ENCODE results near the gene SMARCC2.
"Not testable (repeated sequence)": the region's sequence is repeated elsewhere in the genome, so short reads cannot be mapped to it uniquely, and the experiment has no call there.

The SMARCC2 gene

DNA sequence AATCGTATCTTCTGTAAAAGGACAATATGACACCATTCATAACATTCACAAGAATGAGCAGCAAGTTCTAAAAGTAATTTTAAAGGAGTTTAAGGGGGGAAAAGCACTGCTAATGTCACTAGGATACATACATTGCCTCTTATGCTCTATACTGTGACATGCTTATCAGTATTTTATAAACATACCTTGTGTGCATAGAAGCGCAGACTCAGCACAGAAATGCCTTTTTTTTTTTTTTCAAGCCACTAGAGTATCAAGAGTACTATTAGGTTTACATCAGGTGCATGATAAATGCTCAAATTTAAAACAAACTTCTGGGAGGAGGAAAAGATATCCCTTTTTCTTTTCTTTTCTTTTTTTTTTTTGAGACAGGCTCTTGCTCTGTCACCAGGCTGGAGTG lies 13.6 kb upstream of the SMARCC2 start:
- TF ChIP-seq, protein P1, sequence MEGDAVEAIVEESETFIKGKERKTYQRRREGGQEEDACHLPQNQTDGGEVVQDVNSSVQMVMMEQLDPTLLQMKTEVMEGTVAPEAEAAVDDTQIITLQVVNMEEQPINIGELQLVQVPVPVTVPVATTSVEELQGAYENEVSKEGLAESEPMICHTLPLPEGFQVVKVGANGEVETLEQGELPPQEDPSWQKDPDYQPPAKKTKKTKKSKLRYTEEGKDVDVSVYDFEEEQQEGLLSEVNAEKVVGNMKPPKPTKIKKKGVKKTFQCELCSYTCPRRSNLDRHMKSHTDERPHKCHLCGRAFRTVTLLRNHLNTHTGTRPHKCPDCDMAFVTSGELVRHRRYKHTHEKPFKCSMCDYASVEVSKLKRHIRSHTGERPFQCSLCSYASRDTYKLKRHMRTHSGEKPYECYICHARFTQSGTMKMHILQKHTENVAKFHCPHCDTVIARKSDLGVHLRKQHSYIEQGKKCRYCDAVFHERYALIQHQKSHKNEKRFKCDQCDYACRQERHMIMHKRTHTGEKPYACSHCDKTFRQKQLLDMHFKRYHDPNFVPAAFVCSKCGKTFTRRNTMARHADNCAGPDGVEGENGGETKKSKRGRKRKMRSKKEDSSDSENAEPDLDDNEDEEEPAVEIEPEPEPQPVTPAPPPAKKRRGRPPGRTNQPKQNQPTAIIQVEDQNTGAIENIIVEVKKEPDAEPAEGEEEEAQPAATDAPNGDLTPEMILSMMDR (IDR thresholded peaks at IDR 0.05; ENCODE audit: low read depth, low read length) = no peak
- TF ChIP-seq EZH2phosphoT487 (IDR thresholded peaks at IDR 0.05; ENCODE audit: low read depth) = no peak
- no peak overlapping the region for H2AFZ ChIP-seq (ENCODE audit: low read depth, low read length)
- no peak overlapping the region for H3K9ac ChIP-seq (ENCODE audit: low read length)
- H3K27ac ChIP-seq (ENCODE audit: low read length) = no peak overlapping the region
- no peaks in the 10 kb centered on the region for H3K4me1 ChIP-seq (ENCODE audit: low read length)
- H3K9me3 ChIP-seq (ENCODE audit: insufficient read depth, low read length) = no peaks in the 10 kb centered on the region
- H3K36me3 ChIP-seq (replicated peaks; ENCODE audit: low read depth, low read length) = peaks cover 22% of the 10 kb centered on the region
- H4K20me1 ChIP-seq (ENCODE audit: insufficient read depth, low read length) = no peaks in the 10 kb centered on the region
- no peaks in the 10 kb centered on the region for H3K79me2 ChIP-seq (ENCODE audit: low read length)
- no peak overlapping the region for H3K4me2 ChIP-seq (ENCODE audit: low read length)
- H3K27me3 ChIP-seq (ENCODE audit: low read depth, low read length) = no peaks in the 10 kb centered on the region
- H3K4me3 ChIP-seq (ENCODE audit: low read length) = no peak overlapping the region

DNA sequence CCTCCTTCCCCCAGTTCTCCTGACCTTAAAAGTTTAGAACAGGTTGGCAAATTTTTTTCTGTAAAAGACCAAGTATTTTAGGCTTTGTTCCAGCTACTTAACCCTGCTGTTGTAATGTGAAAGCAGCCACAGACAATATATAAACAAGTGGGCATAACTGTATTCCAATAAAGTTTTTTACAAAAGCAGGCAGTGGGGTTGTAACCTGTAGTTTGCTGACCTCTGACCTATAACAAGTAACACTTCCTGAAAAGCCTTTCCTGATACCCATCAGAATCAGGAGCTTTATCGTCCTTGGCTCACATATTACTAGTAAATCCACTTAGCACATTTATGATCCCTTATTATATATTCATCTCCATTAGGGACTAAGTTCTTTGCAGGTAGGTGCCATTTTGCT lies 13.1 kb upstream of the SMARCC2 start:
- Histone ChIP-seq H3K27ac (ENCODE audit: low read length) (no peak overlapping the region), H3K9ac (ENCODE audit: low read length) (no peak overlapping the region), H3K4me2 (ENCODE audit: low read length) (no peak overlapping the region), H3K4me1 (ENCODE audit: low read length) (no peaks in the 10 kb centered on the region), H3K4me3 (ENCODE audit: low read length) (no peak overlapping the region), H3K36me3 (replicated peaks; ENCODE audit: low read depth, low read length) (peaks cover 17% of the 10 kb centered on the region), H4K20me1 (ENCODE audit: insufficient read depth, low read length) (no peaks in the 10 kb centered on the region), H3K27me3 (ENCODE audit: low read depth, low read length) (no peaks in the 10 kb centered on the region), H3K79me2 (ENCODE audit: low read length) (no peaks in the 10 kb centered on the region), H2AFZ (ENCODE audit: low read depth, low read length) (no peak overlapping the region), H3K9me3 (ENCODE audit: insufficient read depth, low read length) (no peaks in the 10 kb centered on the region)
- TF ChIP-seq, protein P1 (IDR thresholded peaks at IDR 0.05; ENCODE audit: low read depth, low read length) = no peak
- TF ChIP-seq EZH2phosphoT487 (IDR thresholded peaks at IDR 0.05; ENCODE audit: low read depth) = no peak

DNA sequence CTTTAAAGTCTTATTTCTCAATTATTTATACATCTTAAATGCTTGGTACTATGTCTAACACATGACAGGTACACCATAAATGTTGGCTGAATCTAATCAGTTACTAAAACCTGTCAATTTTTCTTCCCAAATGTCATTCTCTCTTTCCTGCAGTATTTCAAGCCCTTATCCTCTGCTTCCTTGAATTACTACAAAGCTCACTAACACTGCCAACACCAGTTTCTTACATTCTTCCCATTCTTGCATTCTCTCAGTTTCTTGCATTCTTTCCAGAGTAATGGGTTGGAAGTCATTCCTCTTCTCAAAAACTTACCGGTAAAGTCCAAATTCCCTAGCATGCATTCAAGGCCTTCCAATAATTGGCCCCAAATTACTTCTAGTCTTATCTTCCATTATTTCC lies 9.6 kb upstream of the SMARCC2 start:
- Histone ChIP-seq H3K27me3 (ENCODE audit: low read depth, low read length) (no peaks in the 10 kb centered on the region), H3K4me3 (ENCODE audit: low read length) (no peak overlapping the region), H4K20me1 (ENCODE audit: insufficient read depth, low read length) (no peaks in the 10 kb centered on the region), H3K4me1 (ENCODE audit: low read length) (no peaks in the 10 kb centered on the region), H3K27ac (ENCODE audit: low read length) (no peak overlapping the region), H3K4me2 (ENCODE audit: low read length) (no peak overlapping the region), H2AFZ (ENCODE audit: low read depth, low read length) (no peak overlapping the region), H3K9ac (ENCODE audit: low read length) (no peak overlapping the region), H3K9me3 (ENCODE audit: insufficient read depth, low read length) (no peaks in the 10 kb centered on the region), H3K79me2 (ENCODE audit: low read length) (no peaks in the 10 kb centered on the region), H3K36me3 (replicated peaks; ENCODE audit: low read depth, low read length) (no peaks in the 10 kb centered on the region)
- TF ChIP-seq, protein P1 (IDR thresholded peaks at IDR 0.05; ENCODE audit: low read depth, low read length) = no peak
- no peak for TF ChIP-seq EZH2phosphoT487 (IDR thresholded peaks at IDR 0.05; ENCODE audit: low read depth)

DNA sequence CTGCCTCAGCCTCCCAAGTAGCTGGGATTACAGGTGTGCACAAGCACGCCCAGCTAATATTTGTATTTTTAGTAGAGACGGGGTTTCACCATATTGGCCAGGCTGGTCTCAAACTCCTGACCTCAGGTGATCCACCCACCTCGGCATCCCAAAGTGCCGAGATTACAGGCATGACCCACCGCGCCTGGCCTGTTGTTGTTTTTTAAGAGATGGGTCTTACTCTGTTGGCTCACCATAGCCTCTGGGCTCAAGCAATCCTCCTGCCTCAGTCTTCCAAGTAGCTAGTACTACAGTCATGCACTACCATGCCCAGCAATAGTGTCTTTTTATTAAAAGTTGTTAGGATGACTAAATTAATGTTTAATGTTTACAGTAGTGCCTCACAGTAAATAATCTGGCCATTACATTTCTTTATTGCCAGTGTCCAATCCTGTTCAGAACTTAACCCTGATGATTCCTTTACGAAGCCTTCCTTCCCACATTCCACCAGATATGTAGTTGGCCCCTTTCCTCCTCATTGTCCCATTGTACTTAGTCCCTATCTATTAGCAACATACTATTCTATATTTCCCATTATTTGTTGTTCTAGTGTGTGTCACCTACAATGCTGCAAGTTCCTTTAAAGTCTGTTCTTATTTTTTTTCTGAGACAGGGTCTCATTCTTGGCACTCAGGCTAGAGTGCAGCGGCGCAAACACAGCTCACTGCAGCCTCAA lies 8.8 kb upstream of the SMARCC2 start:
- H2AFZ ChIP-seq (ENCODE audit: low read depth, low read length) = no peak overlapping the region
- no peaks in the 10 kb centered on the region for H3K36me3 ChIP-seq (replicated peaks; ENCODE audit: low read depth, low read length)
- H3K4me1 ChIP-seq (ENCODE audit: low read length) = peaks cover 4% of the 10 kb centered on the region; the same call in 1 of the 2 replicates
- no peak overlapping the region for H3K9ac ChIP-seq (ENCODE audit: low read length)
- no peak overlapping the region for H3K4me3 ChIP-seq (ENCODE audit: low read length)
- H4K20me1 ChIP-seq (ENCODE audit: insufficient read depth, low read length) = no peaks in the 10 kb centered on the region
- no peaks in the 10 kb centered on the region for H3K9me3 ChIP-seq (ENCODE audit: insufficient read depth, low read length)
- no peak overlapping the region for H3K4me2 ChIP-seq (ENCODE audit: low read length)
- H3K27me3 ChIP-seq (ENCODE audit: low read depth, low read length) = no peaks in the 10 kb centered on the region
- no peak overlapping the region for H3K27ac ChIP-seq (ENCODE audit: low read length)
- TF ChIP-seq, protein P1 (IDR thresholded peaks at IDR 0.05; ENCODE audit: low read depth, low read length) = no peak
- no peak for TF ChIP-seq EZH2phosphoT487 (IDR thresholded peaks at IDR 0.05; ENCODE audit: low read depth)
- H3K79me2 ChIP-seq (ENCODE audit: low read length) = no peaks in the 10 kb centered on the region

DNA sequence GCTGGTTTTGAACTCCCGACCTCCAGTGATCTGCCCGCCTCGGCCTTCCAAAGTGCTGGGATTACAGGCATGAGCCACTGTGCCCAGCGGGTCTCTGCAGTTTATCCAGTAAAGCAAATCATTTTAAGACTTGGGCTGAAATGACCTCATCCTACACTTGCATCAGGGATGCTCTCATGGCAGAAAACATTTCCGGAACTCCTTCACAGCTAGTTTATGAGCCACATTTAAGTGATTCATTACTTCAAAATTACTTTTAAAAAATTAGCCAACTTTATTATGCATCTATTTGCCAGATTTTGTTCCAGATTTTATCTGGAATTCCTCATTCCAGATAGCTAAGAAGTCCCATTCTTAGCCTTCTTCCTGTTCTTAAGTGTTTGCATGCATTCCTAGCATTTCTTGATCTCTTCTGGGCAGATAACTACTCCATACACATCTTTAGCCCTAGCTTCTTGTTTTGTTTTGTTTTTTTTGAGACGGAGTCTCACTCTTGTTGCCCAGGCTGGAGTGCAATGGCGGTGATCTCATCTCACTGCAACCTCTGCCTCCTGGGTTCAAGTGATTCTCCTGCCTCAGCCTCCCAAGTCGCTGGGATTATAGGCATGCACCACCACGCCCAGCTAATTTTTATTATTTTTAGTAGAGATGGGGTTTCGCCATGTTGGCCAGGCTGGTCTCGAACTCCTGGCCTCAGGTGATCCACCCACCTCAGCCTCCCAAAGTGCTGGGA lies 7.7 kb upstream of the SMARCC2 start:
- not testable (repeated sequence) for H3K79me2 ChIP-seq (ENCODE audit: low read length); H2AFZ ChIP-seq (ENCODE audit: low read depth, low read length); H3K9me3 ChIP-seq (ENCODE audit: insufficient read depth, low read length); H3K9ac ChIP-seq (ENCODE audit: low read length); H3K27ac ChIP-seq (ENCODE audit: low read length); H3K4me2 ChIP-seq (ENCODE audit: low read length); H3K4me3 ChIP-seq (ENCODE audit: low read length); H4K20me1 ChIP-seq (ENCODE audit: insufficient read depth, low read length); H3K36me3 ChIP-seq (replicated peaks; ENCODE audit: low read depth, low read length); H3K27me3 ChIP-seq (ENCODE audit: low read depth, low read length); H3K4me1 ChIP-seq (ENCODE audit: low read length)
